Measurements from ENCODE around the gene TUBB.
"Not testable (repeated sequence)": the region's sequence is repeated elsewhere in the genome, so short reads cannot be mapped to it uniquely, and the experiment has no call there.

TUBB gene

DNA sequence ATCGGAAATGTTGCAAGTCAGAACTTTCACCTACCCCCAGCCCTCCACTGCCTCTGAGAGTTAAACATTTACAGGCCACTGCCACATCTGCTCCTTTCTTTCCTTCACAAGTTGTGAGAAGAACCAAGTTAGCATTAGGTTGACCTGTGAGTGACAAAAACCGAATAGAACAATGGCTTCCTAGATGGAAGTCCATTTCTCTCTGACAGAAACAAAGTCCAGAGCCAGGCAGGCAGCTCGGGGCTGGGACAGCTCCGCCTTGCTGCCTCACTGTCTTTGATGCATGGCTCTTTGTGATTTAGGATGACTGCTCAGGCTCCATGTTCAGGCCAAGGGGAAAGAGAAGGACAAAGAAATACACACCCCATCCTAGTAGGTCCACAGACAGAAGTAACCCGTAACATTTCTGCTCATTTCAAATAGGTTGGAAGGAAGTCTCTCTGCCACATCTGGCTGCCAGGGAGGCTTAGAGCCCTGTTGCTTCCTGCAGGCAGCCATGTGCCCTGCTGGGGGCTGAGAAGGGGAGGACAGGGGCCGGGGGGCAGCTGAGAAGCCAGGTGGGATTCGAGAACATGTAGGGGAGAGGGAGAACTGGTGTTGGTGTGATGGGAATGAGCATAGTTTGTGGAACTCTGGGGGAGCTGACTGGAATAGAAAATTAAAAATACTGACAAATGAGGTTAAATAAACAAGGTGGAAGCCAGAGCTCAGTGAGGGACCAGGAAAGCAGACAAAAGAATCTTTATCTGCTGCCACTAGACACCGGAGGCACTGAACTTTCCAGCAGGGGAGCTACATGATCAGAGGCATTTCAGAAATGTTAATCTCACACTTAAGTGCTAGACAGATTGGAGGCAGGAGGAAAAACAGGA lies 43.7 kb downstream of the TUBB start:
- FAIRE-seq, result no peak

DNA sequence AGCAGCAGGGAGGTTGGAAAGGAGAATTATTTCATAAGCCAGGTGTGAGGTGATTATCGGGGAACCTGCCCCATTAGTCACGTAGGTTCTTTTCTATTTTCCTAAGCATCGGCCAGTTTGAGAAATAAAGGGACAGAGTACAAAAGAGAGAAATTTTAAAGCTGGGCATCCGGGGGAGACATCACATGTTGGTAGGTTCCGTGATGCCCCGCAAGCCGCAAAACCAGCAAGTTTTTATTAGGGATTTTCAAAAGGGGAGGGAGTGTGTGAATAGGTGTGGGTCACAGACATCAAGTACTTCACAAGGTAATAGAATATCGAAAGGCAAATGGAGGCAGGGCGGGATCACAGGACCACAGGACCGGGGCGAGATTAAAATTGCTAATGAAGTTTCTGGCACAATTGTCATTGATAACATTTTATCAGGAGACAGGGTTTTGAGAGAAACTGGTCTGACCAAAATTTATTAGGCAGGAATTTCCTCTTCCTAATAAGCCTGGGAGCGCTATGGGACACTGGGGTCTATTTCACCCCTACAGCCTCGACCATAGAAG lies 44.4 kb downstream of the TUBB start:
- FAIRE-seq, result not testable (repeated sequence)

DNA sequence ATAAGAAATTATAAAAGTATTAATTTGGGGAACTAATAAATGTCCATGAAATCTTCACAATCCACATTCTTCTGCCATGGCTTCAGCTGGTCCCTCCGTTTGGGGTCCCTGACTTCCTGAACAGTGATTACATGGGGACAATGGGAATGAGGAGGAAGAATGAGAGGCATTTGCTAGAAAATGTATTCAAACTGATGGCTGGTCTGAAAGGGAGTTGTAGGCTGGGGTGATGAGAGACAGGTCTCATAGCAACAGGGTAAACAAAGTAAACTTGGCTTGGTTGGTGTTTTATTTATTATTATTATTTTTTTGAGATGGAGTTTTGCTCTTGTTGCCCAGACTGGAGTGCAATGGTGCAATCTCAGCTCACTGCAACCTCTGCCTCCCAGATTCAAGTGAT lies 45.3 kb downstream of the TUBB start:
- not testable (repeated sequence) for FAIRE-seq

GRCh38 chr6:30766461-30767157 lies 46.5 kb downstream of the TUBB start:
- no peak for FAIRE-seq

- no peak for FAIRE-seq
Observed at GRCh38 chr6:30767158-30767943, 47.2 kb downstream of the TUBB start.

DNA sequence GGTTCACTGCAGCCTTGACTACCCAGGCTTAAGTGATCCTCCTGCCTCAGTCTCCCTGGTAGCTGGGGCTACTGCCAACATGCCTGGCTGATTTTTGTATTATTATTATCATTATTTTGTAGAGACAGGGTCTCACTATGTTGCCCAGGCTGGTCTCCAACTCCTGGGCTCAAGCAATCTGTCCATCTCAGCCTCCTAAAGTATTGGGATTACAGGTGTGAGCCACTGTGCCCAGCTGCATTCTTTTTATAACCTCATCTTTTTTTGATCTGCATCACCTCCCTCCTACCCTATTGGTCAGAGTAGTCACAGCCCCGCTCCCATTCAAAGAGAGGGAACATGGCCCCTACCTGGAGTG lies 47.8 kb downstream of the TUBB start:
- no peak for FAIRE-seq

DNA sequence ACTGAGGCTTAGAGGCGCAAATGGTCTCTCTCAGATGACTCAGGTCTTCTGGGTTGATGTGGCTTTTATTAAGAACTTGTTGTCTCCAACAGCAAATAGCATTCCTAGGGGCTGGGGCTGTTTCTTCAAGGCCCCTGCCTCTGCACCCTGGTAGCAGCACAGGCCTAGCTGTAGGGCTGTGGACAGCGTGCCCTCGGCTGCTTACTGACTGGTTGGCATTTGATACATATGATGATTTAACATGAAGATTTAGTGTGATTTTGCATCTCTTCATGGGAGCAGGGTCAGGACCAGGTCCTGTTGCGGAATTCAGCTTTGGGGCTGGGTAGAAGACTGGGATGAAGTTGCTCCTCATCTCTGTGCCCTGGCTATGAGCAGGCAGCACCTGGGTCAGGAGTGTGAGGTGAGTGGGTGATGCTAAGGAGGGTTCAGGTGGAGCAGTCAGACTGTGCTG lies 48.5 kb downstream of the TUBB start:
- no peak for FAIRE-seq

DNA sequence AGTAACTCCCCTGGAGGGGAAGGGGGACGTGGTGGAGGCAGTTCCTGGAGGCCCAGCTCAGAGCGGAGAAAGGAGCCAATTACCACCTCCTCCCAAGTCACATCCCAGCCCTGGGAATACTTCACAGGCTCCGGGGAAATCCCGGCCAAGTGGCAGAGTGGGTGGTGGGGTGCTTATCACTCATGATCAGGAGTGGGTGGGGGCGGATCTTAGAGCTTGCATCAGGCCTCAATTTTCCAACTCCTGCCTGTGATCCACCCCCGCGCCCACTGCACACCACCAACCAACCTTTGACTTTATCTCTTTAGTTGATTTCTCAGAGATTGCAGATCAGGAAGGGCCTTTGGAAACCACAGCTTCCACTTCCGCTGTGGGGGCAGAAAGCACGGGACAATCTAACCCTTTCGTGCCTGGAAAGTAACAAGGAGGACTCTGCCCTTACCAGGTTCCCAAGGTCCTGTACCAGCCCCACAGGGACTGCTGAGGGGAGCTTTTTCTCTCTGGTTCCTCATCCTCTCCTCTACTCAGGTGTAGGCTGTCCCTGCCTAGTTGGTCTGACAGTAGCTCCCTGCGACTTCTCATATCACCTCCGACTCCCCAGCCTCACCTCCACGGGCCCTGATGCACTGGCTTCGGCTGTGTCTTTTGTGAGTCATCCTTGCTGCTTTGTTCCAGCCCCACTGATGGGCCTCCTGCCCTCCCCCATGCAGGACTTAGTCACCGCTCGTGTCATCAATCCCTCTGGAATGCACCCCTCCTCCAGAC lies 49.1 kb downstream of the TUBB start:
- FAIRE-seq, result no peak

- FAIRE-seq, result no peak
Observed at GRCh38 chr6:30769853-30770524, 49.8 kb downstream of the TUBB start.

DNA sequence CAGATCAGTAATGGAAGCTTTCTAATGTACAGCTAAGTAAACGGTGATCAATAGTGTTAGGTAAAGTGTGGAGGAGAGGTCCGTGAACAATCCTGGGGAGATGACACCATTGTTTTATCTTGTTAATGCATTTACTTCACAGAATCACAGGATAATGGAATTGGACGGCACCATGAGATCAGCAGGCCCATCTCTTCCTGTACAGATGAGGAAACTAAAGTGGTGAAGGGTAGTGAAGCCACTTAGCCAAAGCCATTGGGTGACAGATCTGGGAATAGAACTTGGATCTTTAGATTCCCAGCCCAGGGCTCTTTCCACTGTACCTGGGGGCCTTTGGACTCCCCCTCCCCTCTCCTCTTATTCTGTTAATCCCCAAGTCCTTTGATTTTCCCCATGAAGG lies 50.4 kb downstream of the TUBB start:
- FAIRE-seq, result no peak

DNA sequence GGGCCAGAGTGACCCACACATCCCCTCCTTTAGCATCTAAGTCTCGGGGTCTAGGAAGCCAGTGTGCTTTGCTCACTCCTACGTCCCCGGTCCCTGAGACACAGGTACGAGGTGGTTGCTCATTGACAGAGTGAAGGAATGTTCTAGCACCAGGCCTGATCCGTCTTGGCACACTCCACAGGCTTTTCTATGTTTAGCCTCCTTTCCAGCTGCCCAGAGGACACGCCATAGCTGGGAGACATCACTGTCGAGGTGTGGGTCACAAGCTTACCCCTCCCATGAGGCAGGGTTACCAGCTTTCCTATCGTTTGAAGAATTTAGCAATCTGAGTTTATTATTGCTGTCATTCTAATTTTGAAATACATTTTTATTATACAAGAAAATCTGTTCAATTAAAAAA lies 54.5 kb downstream of the TUBB start:
- no peak for FAIRE-seq

Data from islet of Langerhans (tissue), 1 donor.